ENCODE data around the gene DMD. TPM values are rescaled to one million over a fixed set of nuclear protein-coding genes. Genes with fewer than 3 reads are reported as not detected.

Gene DMD
- total RNA-seq, 1 donor from 2014 or later, result 22.2 TPM

DNA sequence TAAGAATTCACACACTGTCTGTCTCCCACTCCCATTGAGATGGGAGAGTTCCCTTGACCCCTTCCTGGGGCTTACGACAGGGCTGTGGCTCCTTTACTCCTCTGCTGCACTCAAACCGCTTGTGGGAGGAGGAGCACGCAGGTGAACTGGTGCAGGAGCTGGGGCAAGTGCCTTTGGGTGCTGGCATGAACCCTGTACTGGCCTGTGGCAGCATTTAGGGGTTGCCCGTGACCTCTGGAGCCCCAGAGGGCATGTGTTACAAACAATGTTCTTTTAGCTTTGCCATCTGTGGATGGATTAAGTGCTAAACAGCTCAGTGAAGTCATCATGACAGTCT lies 2117.7 kb downstream of the DMD start:
- H3K4me1 ChIP-seq (ENCODE audit: insufficient read depth, low read length), result no peaks in the 10 kb centered on the region
- H3K9ac ChIP-seq (ENCODE audit: low read length), result no peak overlapping the region
- no peak for TF ChIP-seq EZH2 (IDR thresholded peaks at IDR 0.05; ENCODE audit: insufficient read depth, low read length)
- TF ChIP-seq, protein P1, sequence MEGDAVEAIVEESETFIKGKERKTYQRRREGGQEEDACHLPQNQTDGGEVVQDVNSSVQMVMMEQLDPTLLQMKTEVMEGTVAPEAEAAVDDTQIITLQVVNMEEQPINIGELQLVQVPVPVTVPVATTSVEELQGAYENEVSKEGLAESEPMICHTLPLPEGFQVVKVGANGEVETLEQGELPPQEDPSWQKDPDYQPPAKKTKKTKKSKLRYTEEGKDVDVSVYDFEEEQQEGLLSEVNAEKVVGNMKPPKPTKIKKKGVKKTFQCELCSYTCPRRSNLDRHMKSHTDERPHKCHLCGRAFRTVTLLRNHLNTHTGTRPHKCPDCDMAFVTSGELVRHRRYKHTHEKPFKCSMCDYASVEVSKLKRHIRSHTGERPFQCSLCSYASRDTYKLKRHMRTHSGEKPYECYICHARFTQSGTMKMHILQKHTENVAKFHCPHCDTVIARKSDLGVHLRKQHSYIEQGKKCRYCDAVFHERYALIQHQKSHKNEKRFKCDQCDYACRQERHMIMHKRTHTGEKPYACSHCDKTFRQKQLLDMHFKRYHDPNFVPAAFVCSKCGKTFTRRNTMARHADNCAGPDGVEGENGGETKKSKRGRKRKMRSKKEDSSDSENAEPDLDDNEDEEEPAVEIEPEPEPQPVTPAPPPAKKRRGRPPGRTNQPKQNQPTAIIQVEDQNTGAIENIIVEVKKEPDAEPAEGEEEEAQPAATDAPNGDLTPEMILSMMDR (IDR thresholded peaks at IDR 0.05; ENCODE audit: insufficient read depth, low read depth, low read length), result no peak
- no peak overlapping the region for H3K4me3 ChIP-seq (ENCODE audit: insufficient read depth, low read depth, low read length)
- H3K36me3 Mint-ChIP-seq (ENCODE audit: low read depth, unreplicated experiment), result no peaks in the 10 kb centered on the region
- no peak overlapping the region for H2AFZ ChIP-seq (ENCODE audit: low read depth, low read length)
- no peaks in the 10 kb centered on the region for H4K20me1 ChIP-seq (ENCODE audit: insufficient read depth, low read length)
- no peaks in the 10 kb centered on the region for H3K9me3 ChIP-seq (ENCODE audit: insufficient read depth, low read depth, low read length)
- no peak overlapping the region for H3K27ac Mint-ChIP-seq (ENCODE audit: unreplicated experiment)
- no peak overlapping the region for H3K27ac ChIP-seq (ENCODE audit: low read depth, low read length)
- H3K36me3 ChIP-seq (ENCODE audit: insufficient read depth, low read length), result no peaks in the 10 kb centered on the region
- no peaks in the 10 kb centered on the region for H3K27me3 Mint-ChIP-seq (ENCODE audit: low read depth, unreplicated experiment)
- H3K4me1 Mint-ChIP-seq (ENCODE audit: low read depth, unreplicated experiment), result no peaks in the 10 kb centered on the region
- H3K4me3 Mint-ChIP-seq (ENCODE audit: unreplicated experiment), result no peak overlapping the region
- H3K27me3 ChIP-seq (ENCODE audit: insufficient read depth, low read length), result no peaks in the 10 kb centered on the region
- no peaks in the 10 kb centered on the region for H3K79me2 ChIP-seq (ENCODE audit: insufficient read depth, low read length)
- FAIRE-seq (no peak), DNase-seq (ENCODE audit: low read depth) (no peak)
- H3K4me2 ChIP-seq (ENCODE audit: low read length), result no peak overlapping the region
- H3K9me3 Mint-ChIP-seq (ENCODE audit: unreplicated experiment), result no peaks in the 10 kb centered on the region

DNA sequence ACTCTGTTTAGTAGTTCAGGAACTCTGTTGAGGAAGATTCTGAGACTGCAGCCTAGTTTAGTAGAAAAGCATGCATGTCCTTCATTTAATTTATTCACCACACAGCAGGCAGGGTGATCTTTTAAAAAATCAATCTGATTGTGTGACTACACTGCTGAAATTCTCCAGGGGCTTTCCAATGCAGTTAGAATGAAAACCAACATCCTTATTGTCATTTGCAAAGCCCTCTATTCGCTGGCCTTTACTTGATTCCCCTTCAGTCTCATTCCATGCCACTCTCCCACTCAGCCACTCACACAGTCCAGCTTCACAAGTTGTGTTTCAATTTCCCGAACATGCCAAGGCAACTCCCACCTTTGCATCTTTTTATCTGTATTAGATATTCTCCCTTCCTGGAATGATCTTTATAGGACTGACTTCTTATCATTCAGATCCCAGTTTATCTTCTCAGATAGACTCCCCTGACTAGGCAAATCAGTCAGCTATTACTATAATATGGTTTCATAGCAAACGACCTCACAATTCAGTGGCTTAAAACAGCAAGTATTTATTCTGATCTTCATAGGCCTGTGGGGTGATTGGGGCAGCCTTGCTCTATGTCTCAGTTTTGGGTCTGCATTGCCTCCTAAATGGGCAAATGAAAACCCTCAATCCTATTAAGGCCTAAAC lies 2118.2 kb downstream of the DMD start:
- Histone ChIP-seq H2AFZ (ENCODE audit: low read depth, low read length) (no peak overlapping the region), H3K4me1 (ENCODE audit: insufficient read depth, low read length) (no peaks in the 10 kb centered on the region), H4K20me1 (ENCODE audit: insufficient read depth, low read length) (no peaks in the 10 kb centered on the region), H3K27ac (ENCODE audit: low read depth, low read length) (no peak overlapping the region), H3K79me2 (ENCODE audit: insufficient read depth, low read length) (no peaks in the 10 kb centered on the region), H3K9ac (ENCODE audit: low read length) (no peak overlapping the region), H3K4me2 (ENCODE audit: low read length) (no peak overlapping the region), H3K4me3 (ENCODE audit: insufficient read depth, low read depth, low read length) (no peak overlapping the region), H3K27me3 (ENCODE audit: insufficient read depth, low read length) (no peaks in the 10 kb centered on the region), H3K36me3 (ENCODE audit: insufficient read depth, low read length) (no peaks in the 10 kb centered on the region), H3K9me3 (ENCODE audit: insufficient read depth, low read depth, low read length) (no peaks in the 10 kb centered on the region)
- H3K4me1 Mint-ChIP-seq (ENCODE audit: low read depth, unreplicated experiment), result no peaks in the 10 kb centered on the region
- TF ChIP-seq EZH2 (IDR thresholded peaks at IDR 0.05; ENCODE audit: insufficient read depth, low read length), result no peak
- TF ChIP-seq, protein P1 (IDR thresholded peaks at IDR 0.05; ENCODE audit: insufficient read depth, low read depth, low read length), result no peak
- DNase-seq (ENCODE audit: low read depth) (no peak), FAIRE-seq (no peak)
- H3K27me3 Mint-ChIP-seq (ENCODE audit: low read depth, unreplicated experiment), result no peaks in the 10 kb centered on the region
- H3K36me3 Mint-ChIP-seq (ENCODE audit: low read depth, unreplicated experiment), result no peaks in the 10 kb centered on the region
- no peaks in the 10 kb centered on the region for H3K9me3 Mint-ChIP-seq (ENCODE audit: unreplicated experiment)
- H3K27ac Mint-ChIP-seq (ENCODE audit: unreplicated experiment), result no peak overlapping the region
- no peak overlapping the region for H3K4me3 Mint-ChIP-seq (ENCODE audit: unreplicated experiment)

DNA sequence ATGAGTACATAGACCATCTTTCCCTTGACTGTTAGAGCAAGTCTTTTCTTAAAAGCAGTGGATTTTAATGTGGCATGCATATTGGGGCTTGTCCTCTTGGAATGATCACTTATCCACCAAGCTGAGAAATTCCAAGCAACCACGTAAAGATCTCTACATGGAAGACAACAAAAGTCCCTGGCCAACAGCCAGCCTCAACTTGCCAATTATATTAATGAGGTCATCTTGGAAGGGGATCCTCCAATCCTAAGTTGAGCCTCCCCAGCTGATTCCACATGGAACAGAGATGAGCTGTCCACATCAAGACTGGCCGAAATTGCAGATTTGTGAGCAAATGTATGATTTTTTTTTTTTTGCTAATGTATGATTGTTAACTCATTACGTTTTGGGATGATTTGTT lies 2118.9 kb downstream of the DMD start:
- TF ChIP-seq, protein P1 (IDR thresholded peaks at IDR 0.05; ENCODE audit: insufficient read depth, low read depth, low read length), result no peak
- no peak for TF ChIP-seq EZH2 (IDR thresholded peaks at IDR 0.05; ENCODE audit: insufficient read depth, low read length)
- Mint-ChIP-seq H3K27ac (ENCODE audit: unreplicated experiment) (no peak overlapping the region), H3K36me3 (ENCODE audit: low read depth, unreplicated experiment) (no peaks in the 10 kb centered on the region), H3K4me1 (ENCODE audit: low read depth, unreplicated experiment) (no peaks in the 10 kb centered on the region), H3K4me3 (ENCODE audit: unreplicated experiment) (no peak overlapping the region), H3K27me3 (ENCODE audit: low read depth, unreplicated experiment) (no peaks in the 10 kb centered on the region), H3K9me3 (ENCODE audit: unreplicated experiment) (no peaks in the 10 kb centered on the region)
- H3K36me3 ChIP-seq (ENCODE audit: insufficient read depth, low read length), result no peaks in the 10 kb centered on the region
- no peaks in the 10 kb centered on the region for H3K79me2 ChIP-seq (ENCODE audit: insufficient read depth, low read length)
- DNase-seq (ENCODE audit: low read depth) (no peak), FAIRE-seq (no peak)
- no peaks in the 10 kb centered on the region for H3K4me1 ChIP-seq (ENCODE audit: insufficient read depth, low read length)
- no peaks in the 10 kb centered on the region for H4K20me1 ChIP-seq (ENCODE audit: insufficient read depth, low read length)
- H3K27ac ChIP-seq (ENCODE audit: low read depth, low read length), result no peak overlapping the region
- H3K27me3 ChIP-seq (ENCODE audit: insufficient read depth, low read length), result no peaks in the 10 kb centered on the region
- no peaks in the 10 kb centered on the region for H3K9me3 ChIP-seq (ENCODE audit: insufficient read depth, low read depth, low read length)
- no peak overlapping the region for H3K4me3 ChIP-seq (ENCODE audit: insufficient read depth, low read depth, low read length)
- no peak overlapping the region for H2AFZ ChIP-seq (ENCODE audit: low read depth, low read length)
- no peak overlapping the region for H3K4me2 ChIP-seq (ENCODE audit: low read length)
- no peak overlapping the region for H3K9ac ChIP-seq (ENCODE audit: low read length)

All from astrocyte (in vitro differentiated cells and primary cell).